A673 (cell line): ENCODE results near the gene POMT2. TPM values are rescaled to one million over a fixed set of nuclear protein-coding genes. Genes with fewer than 3 reads are reported as not detected.

Experiments
- BruUV-seq: library from RNA; stranded (reverse); fragments of 400-500 nt; replicated peaks from 2 replicates; lab custom pipeline; 2021; lab: Mats Ljungman, UMichigan
- CTCF ChIA-PET: fragments of 300-600 bp; sonication (Branson Sonifier 250); formaldehyde crosslinking; loops from one replicate; lab custom pipeline; 2022; ENCODE audit warnings: antibody characterized with exemption; lab: Charles Lee
- POLR2A ChIA-PET: fragments of 300-600 bp; sonication (Branson Sonifier 250); formaldehyde crosslinking; loops from one replicate; lab custom pipeline; 2022; ENCODE audit warnings: antibody characterized with exemption; ENCODE audit not compliant: low non-redundant PET; lab: Charles Lee
- DNase-seq: peaks from one replicate; pipeline ENCODE4 v3.0.0-alpha.2; 2015; ENCODE audit warnings: low spot score
- H3K27ac ChIP-seq: fragments of 200-600 bp; sonication (generic); 2 replicates; pipeline ENCODE4 v1.5.1; 2016; ENCODE audit warnings: mixed run types, low read depth, mild to moderate bottlenecking, mixed read lengths, antibody characterized with exemption, low read length; ENCODE audit not compliant: poor library complexity, severe bottlenecking
- H3K27me3 ChIP-seq: fragments of 200-600 bp; sonication (generic); replicated peaks from 2 replicates; pipeline ENCODE4 v1.6.1; 2017; ENCODE audit warnings: mixed run types, low read depth, mild to moderate bottlenecking, mixed read lengths, antibody characterized with exemption, low read length; ENCODE audit not compliant: insufficient read depth, poor library complexity
- H3K36me3 ChIP-seq: fragments of 200-600 bp; sonication (generic); 2 replicates; pipeline ENCODE4 v1.6.1; 2016; ENCODE audit warnings: mixed run types, mild to moderate bottlenecking, mixed read lengths, antibody characterized with exemption, low read length; ENCODE audit not compliant: insufficient read depth, poor library complexity, severe bottlenecking
- H3K4me1 ChIP-seq: fragments of 200-600 bp; sonication (generic); 2 replicates; pipeline ENCODE4 v1.6.1; 2017; ENCODE audit warnings: mixed run types, mild to moderate bottlenecking, mixed read lengths, antibody characterized with exemption, low read length; ENCODE audit not compliant: insufficient read depth, poor library complexity, severe bottlenecking
- H3K4me3 ChIP-seq: fragments of 200-600 bp; sonication (generic); 2 replicates; pipeline ENCODE4 v1.5.1; 2016; ENCODE audit warnings: low read depth, mixed run types, mild to moderate bottlenecking, mixed read lengths, low read length; ENCODE audit not compliant: poor library complexity, severe bottlenecking
- H3K9me3 ChIP-seq: fragments of 200-600 bp; sonication (generic); 2 replicates; pipeline ENCODE4 v1.6.1; 2016; ENCODE audit warnings: mixed run types, low read depth, mild to moderate bottlenecking, mixed read lengths, antibody characterized with exemption, low read length; ENCODE audit not compliant: poor library complexity, severe bottlenecking
- CTCF ChIP-seq: fragments of 300-800, 200-600 bp; sonication (generic); conservative IDR thresholded peaks from 2 replicates; pipeline ENCODE4 v1.5.1; 2017; ENCODE audit warnings: low read depth, mild to moderate bottlenecking, antibody characterized with exemption, low read length, moderate library complexity, mixed read lengths
- EZH2 ChIP-seq: fragments of 200-600 bp; sonication (generic); IDR thresholded peaks from 2 replicates; pipeline ENCODE4 v1.6.1; 2017; ENCODE audit warnings: borderline replicate concordance, low read depth, mild to moderate bottlenecking, mixed read lengths, antibody characterized with exemption, low read length; ENCODE audit not compliant: poor library complexity, severe bottlenecking
- intact Hi-C: fragments of 100-400 bp; cut with micrococcal nuclease; formaldehyde crosslinking; loops from one replicate; pipeline ENCODE4 v1.10.0; 2022; ENCODE audit not compliant: unreplicated experiment
- total RNA-seq: library from RNA; stranded (reverse); gene quantifications from 2 replicates; pipeline ENCODE4 v1.2.3, GENCODE V29; 2021

POMT2 gene
- total RNA-seq, 1 experiment from 2014 or later = 55.6 TPM

- CTCF ChIA-PET = no interaction called here
- POLR2A ChIA-PET = no interaction called here
- peaks cover 14% of the 10 kb centered on the region for H3K36me3 ChIP-seq
These were observed 30.0 kb downstream of the POMT2 start for GRCh38 chr14:77290705-77291104.

GRCh38 chr14:77286576-77286975 is 34.1 kb downstream of the POMT2 start:
- H3K27me3 ChIP-seq = no peaks in the 10 kb centered on the region
- no TSS peak for BruUV-seq
- peaks cover 29% of the 10 kb centered on the region for H3K36me3 ChIP-seq
- no peak for DNase-seq
- no peaks in the 10 kb centered on the region for H3K9me3 ChIP-seq
- TF ChIP-seq EZH2 (no peak), CTCF (no peak)
- intact Hi-C loops = no loop called here
- no peak overlapping the region for H3K4me3 ChIP-seq
- H3K4me1 ChIP-seq = no peaks in the 10 kb centered on the region
- H3K27ac ChIP-seq = no peak overlapping the region
- ChIA-PET CTCF (interaction anchor here (0.7 kb wide), 1 partner anchor 30 kb away, joined by 3 read pairs; no protein-coding TSS in a partner anchor), POLR2A (no interaction called here)

More at GRCh38 chr14:77290705-77291104, 30.0 kb downstream of the POMT2 start:
- no TSS peak for BruUV-seq
- H3K4me3 ChIP-seq = no peak overlapping the region
- H3K4me1 ChIP-seq = no peaks in the 10 kb centered on the region
- H3K27ac ChIP-seq = no peak overlapping the region
- no peaks in the 10 kb centered on the region for H3K9me3 ChIP-seq
- intact Hi-C loops = no loop called here
- no peaks in the 10 kb centered on the region for H3K27me3 ChIP-seq
- no peak for TF ChIP-seq CTCF
- no peak for TF ChIP-seq EZH2
- DNase-seq = no peak

GRCh38 chr14:77284466-77284865 is 36.2 kb downstream of the POMT2 start:
- BruUV-seq = no TSS peak
- no peak for TF ChIP-seq EZH2
- no peak for TF ChIP-seq CTCF
- H3K36me3 ChIP-seq = peaks cover 29% of the 10 kb centered on the region
- intact Hi-C loops = no loop called here
- H3K4me3 ChIP-seq = no peak overlapping the region
- H3K27me3 ChIP-seq = no peaks in the 10 kb centered on the region
- ChIA-PET CTCF (no interaction called here), POLR2A (no interaction called here)
- H3K4me1 ChIP-seq = no peaks in the 10 kb centered on the region
- no peak overlapping the region for H3K27ac ChIP-seq
- no peaks in the 10 kb centered on the region for H3K9me3 ChIP-seq
- no peak for DNase-seq
